ENCODE measurements around the gene FLII.

The FLII gene

GRCh38 chr17:18285296-18285695 is 26.8 kb upstream of the FLII start:
- H2BK120ac ChIP-seq (ENCODE audit: low read depth, low read length) = no peak overlapping the region
- peaks cover 34% of the 10 kb centered on the region for H3K36me3 ChIP-seq (ENCODE audit: control insufficient read depth, insufficient read depth, low read length)
- no peak overlapping the region for H3K4me3 ChIP-seq (ENCODE audit: low read length)
- H3K4me1 ChIP-seq (ENCODE audit: control insufficient read depth, low read depth, low read length) = no peaks in the 10 kb centered on the region
- no peak overlapping the region for H3K23ac ChIP-seq (ENCODE audit: low read length)
- no peaks in the 10 kb centered on the region for H3K79me2 ChIP-seq (ENCODE audit: control insufficient read depth, insufficient read depth, low read length)
- no peak overlapping the region for H3K27ac ChIP-seq (ENCODE audit: low read depth, low read length)
- no peak overlapping the region for H2BK15ac ChIP-seq (replicated peaks; ENCODE audit: low read depth)
- no peak overlapping the region for H4K5ac ChIP-seq (ENCODE audit: low read length)
- no peak overlapping the region for H3K56ac ChIP-seq (ENCODE audit: low read length)
- no peaks in the 10 kb centered on the region for H3K27me3 ChIP-seq (ENCODE audit: insufficient read depth, low read length, poor library complexity)
- WGBS (ENCODE audit: extremely low coverage, insufficient coverage, low lambda C conversion rate) = no CpG with 5 or more reads among the region's 11 CpGs
- H2BK5ac ChIP-seq (ENCODE audit: low read length) = no peak overlapping the region
- no peak overlapping the region for H3K9ac ChIP-seq (ENCODE audit: low read length)
- H3K18ac ChIP-seq (ENCODE audit: low read length) = no peak overlapping the region
- no peak for DNase-seq
- H3K4ac ChIP-seq (ENCODE audit: low read depth, low read length) = no peak overlapping the region
- H3K79me1 ChIP-seq (ENCODE audit: low read length) = no peaks in the 10 kb centered on the region
- H3K4me2 ChIP-seq (ENCODE audit: low read length) = no peak overlapping the region
- no peak overlapping the region for H2AK5ac ChIP-seq (ENCODE audit: low read length)
- no peak overlapping the region for H4K8ac ChIP-seq (ENCODE audit: low read depth, low read length)

- WGBS (ENCODE audit: extremely low coverage, insufficient coverage, low lambda C conversion rate) = no CpG with 5 or more reads among the region's 6 CpGs
- H3K27me3 ChIP-seq (ENCODE audit: insufficient read depth, low read length, poor library complexity) = no peaks in the 10 kb centered on the region
- H3K4me1 ChIP-seq (ENCODE audit: control insufficient read depth, low read depth, low read length) = no peaks in the 10 kb centered on the region
- peaks cover 32% of the 10 kb centered on the region for H3K36me3 ChIP-seq (ENCODE audit: control insufficient read depth, insufficient read depth, low read length)
- H3K4me3 ChIP-seq (ENCODE audit: low read length) = no peak overlapping the region
- no peaks in the 10 kb centered on the region for H3K79me2 ChIP-seq (ENCODE audit: control insufficient read depth, insufficient read depth, low read length)
- no peak overlapping the region for H3K56ac ChIP-seq (ENCODE audit: low read length)
- no peaks in the 10 kb centered on the region for H3K79me1 ChIP-seq (ENCODE audit: low read length)
- no peak overlapping the region for H2BK15ac ChIP-seq (replicated peaks; ENCODE audit: low read depth)
- no peak overlapping the region for H3K23ac ChIP-seq (ENCODE audit: low read length)
- no peak overlapping the region for H3K27ac ChIP-seq (ENCODE audit: low read depth, low read length)
- no peak overlapping the region for H3K18ac ChIP-seq (ENCODE audit: low read length)
- H2BK5ac ChIP-seq (ENCODE audit: low read length) = no peak overlapping the region
- H3K9ac ChIP-seq (ENCODE audit: low read length) = no peak overlapping the region
- no peak overlapping the region for H2AK5ac ChIP-seq (ENCODE audit: low read length)
- H3K4me2 ChIP-seq (ENCODE audit: low read length) = no peak overlapping the region
- H4K5ac ChIP-seq (ENCODE audit: low read length) = no peak overlapping the region
- H3K4ac ChIP-seq (ENCODE audit: low read depth, low read length) = no peak overlapping the region
- H4K8ac ChIP-seq (ENCODE audit: low read depth, low read length) = no peak overlapping the region
- no peak for DNase-seq
- no peak overlapping the region for H2BK120ac ChIP-seq (ENCODE audit: low read depth, low read length)
Measured at GRCh38 chr17:18281788-18282187, 23.2 kb upstream of the FLII start.

- Histone ChIP-seq H3K9ac (ENCODE audit: low read length) (no peak overlapping the region), H4K8ac (ENCODE audit: low read depth, low read length) (no peak overlapping the region), H3K36me3 (ENCODE audit: control insufficient read depth, insufficient read depth, low read length) (peaks cover 30% of the 10 kb centered on the region), H2BK5ac (ENCODE audit: low read length) (no peak overlapping the region), H2AK5ac (ENCODE audit: low read length) (no peak overlapping the region), H2BK120ac (ENCODE audit: low read depth, low read length) (no peak overlapping the region), H3K4me2 (ENCODE audit: low read length) (no peak overlapping the region), H3K4me1 (ENCODE audit: control insufficient read depth, low read depth, low read length) (no peaks in the 10 kb centered on the region), H4K5ac (ENCODE audit: low read length) (no peak overlapping the region), H3K27ac (ENCODE audit: low read depth, low read length) (no peak overlapping the region), H3K4me3 (ENCODE audit: low read length) (no peak overlapping the region), H3K18ac (ENCODE audit: low read length) (no peak overlapping the region), H3K23ac (ENCODE audit: low read length) (no peak overlapping the region), H3K56ac (ENCODE audit: low read length) (no peak overlapping the region), H3K27me3 (ENCODE audit: insufficient read depth, low read length, poor library complexity) (no peaks in the 10 kb centered on the region), H2BK15ac (replicated peaks; ENCODE audit: low read depth) (no peak overlapping the region), H3K4ac (ENCODE audit: low read depth, low read length) (no peak overlapping the region), H3K79me2 (ENCODE audit: control insufficient read depth, insufficient read depth, low read length) (no peaks in the 10 kb centered on the region), H3K79me1 (ENCODE audit: low read length) (no peaks in the 10 kb centered on the region)
- WGBS (ENCODE audit: extremely low coverage, insufficient coverage, low lambda C conversion rate) = no CpG with 5 or more reads among the region's 5 CpGs
- no peak for DNase-seq
Measured at GRCh38 chr17:18280766-18281371, 22.3 kb upstream of the FLII start.

DNA sequence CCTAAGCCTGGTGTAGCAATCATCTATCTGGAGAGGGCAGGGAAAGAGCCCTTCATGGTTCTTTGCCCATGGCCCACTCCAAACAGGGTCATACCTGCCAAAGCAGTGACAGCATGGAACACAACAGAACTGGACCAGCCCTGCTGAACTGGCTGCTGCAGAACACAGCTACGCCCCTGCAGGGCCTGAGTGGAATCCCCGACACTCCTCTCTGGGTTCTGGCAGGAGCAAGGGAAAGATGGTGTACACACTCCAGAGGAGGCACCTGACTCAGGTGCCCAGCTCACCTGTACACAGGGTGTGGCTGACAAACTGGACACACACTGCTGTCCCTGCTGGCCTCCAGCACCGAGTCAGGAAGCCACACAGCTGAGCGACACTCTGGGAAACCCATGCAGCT is 21.7 kb upstream of the FLII start:
- H3K4me2 ChIP-seq (ENCODE audit: low read length) = no peak overlapping the region
- no CpG with 5 or more reads among the region's 4 CpGs for WGBS (ENCODE audit: extremely low coverage, insufficient coverage, low lambda C conversion rate)
- H3K4me3 ChIP-seq (ENCODE audit: low read length) = no peak overlapping the region
- H3K79me2 ChIP-seq (ENCODE audit: control insufficient read depth, insufficient read depth, low read length) = no peaks in the 10 kb centered on the region
- no peaks in the 10 kb centered on the region for H3K79me1 ChIP-seq (ENCODE audit: low read length)
- H3K18ac ChIP-seq (ENCODE audit: low read length) = no peak overlapping the region
- no peaks in the 10 kb centered on the region for H3K4me1 ChIP-seq (ENCODE audit: control insufficient read depth, low read depth, low read length)
- no peak overlapping the region for H4K8ac ChIP-seq (ENCODE audit: low read depth, low read length)
- no peak overlapping the region for H3K27ac ChIP-seq (ENCODE audit: low read depth, low read length)
- H2BK5ac ChIP-seq (ENCODE audit: low read length) = no peak overlapping the region
- H2AK5ac ChIP-seq (ENCODE audit: low read length) = no peak overlapping the region
- H3K9ac ChIP-seq (ENCODE audit: low read length) = no peak overlapping the region
- no peak overlapping the region for H3K4ac ChIP-seq (ENCODE audit: low read depth, low read length)
- H3K27me3 ChIP-seq (ENCODE audit: insufficient read depth, low read length, poor library complexity) = no peaks in the 10 kb centered on the region
- no peak overlapping the region for H2BK15ac ChIP-seq (replicated peaks; ENCODE audit: low read depth)
- H4K5ac ChIP-seq (ENCODE audit: low read length) = no peak overlapping the region
- H3K23ac ChIP-seq (ENCODE audit: low read length) = no peak overlapping the region
- no peak overlapping the region for H3K56ac ChIP-seq (ENCODE audit: low read length)
- H3K36me3 ChIP-seq (ENCODE audit: control insufficient read depth, insufficient read depth, low read length) = peaks cover 29% of the 10 kb centered on the region
- DNase-seq = no peak
- no peak overlapping the region for H2BK120ac ChIP-seq (ENCODE audit: low read depth, low read length)

DNA sequence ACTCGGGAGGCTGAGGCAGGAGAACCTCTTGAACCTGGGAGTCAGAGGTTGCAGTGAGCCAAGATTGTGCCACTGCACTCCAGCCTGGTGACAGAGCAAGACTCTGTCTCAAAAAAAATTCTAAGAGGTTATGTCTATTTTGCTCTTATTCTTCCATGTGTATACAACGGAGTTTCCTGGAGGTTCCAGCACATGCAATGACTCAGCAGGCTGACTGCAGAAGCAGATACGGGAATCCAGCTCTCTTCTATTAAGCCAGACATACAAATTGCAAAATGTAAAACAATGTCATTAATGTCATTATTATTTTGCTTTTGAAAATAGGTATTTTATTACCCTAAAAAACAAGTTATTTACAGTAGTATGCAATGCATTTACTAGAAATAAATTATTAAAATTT is 20.3 kb upstream of the FLII start:
- Histone ChIP-seq H3K79me1 (ENCODE audit: low read length) (no peaks in the 10 kb centered on the region), H3K18ac (ENCODE audit: low read length) (no peak overlapping the region), H2BK15ac (replicated peaks; ENCODE audit: low read depth) (no peak overlapping the region), H3K4me1 (ENCODE audit: control insufficient read depth, low read depth, low read length) (no peaks in the 10 kb centered on the region), H2BK5ac (ENCODE audit: low read length) (no peak overlapping the region), H4K8ac (ENCODE audit: low read depth, low read length) (no peak overlapping the region), H3K36me3 (ENCODE audit: control insufficient read depth, insufficient read depth, low read length) (peaks cover 29% of the 10 kb centered on the region), H3K4me3 (ENCODE audit: low read length) (no peak overlapping the region), H3K27ac (ENCODE audit: low read depth, low read length) (no peak overlapping the region), H2AK5ac (ENCODE audit: low read length) (no peak overlapping the region), H3K27me3 (ENCODE audit: insufficient read depth, low read length, poor library complexity) (no peaks in the 10 kb centered on the region), H3K56ac (ENCODE audit: low read length) (no peak overlapping the region), H3K79me2 (ENCODE audit: control insufficient read depth, insufficient read depth, low read length) (no peaks in the 10 kb centered on the region), H3K9ac (ENCODE audit: low read length) (no peak overlapping the region), H3K4ac (ENCODE audit: low read depth, low read length) (no peak overlapping the region), H2BK120ac (ENCODE audit: low read depth, low read length) (no peak overlapping the region), H4K5ac (ENCODE audit: low read length) (no peak overlapping the region), H3K4me2 (ENCODE audit: low read length) (no peak overlapping the region), H3K23ac (ENCODE audit: low read length) (no peak overlapping the region)
- DNase-seq = no peak
- no CpG with 5 or more reads among the region's 3 CpGs for WGBS (ENCODE audit: extremely low coverage, insufficient coverage, low lambda C conversion rate)

GRCh38 chr17:18277076-18277475 is 18.5 kb upstream of the FLII start:
- no peak for DNase-seq
- Histone ChIP-seq H3K18ac (ENCODE audit: low read length) (no peak overlapping the region), H3K27ac (ENCODE audit: low read depth, low read length) (no peak overlapping the region), H3K4me2 (ENCODE audit: low read length) (no peak overlapping the region), H2BK5ac (ENCODE audit: low read length) (no peak overlapping the region), H3K4me3 (ENCODE audit: low read length) (no peak overlapping the region), H3K56ac (ENCODE audit: low read length) (no peak overlapping the region), H3K36me3 (ENCODE audit: control insufficient read depth, insufficient read depth, low read length) (peaks cover 26% of the 10 kb centered on the region), H2AK5ac (ENCODE audit: low read length) (no peak overlapping the region), H4K5ac (ENCODE audit: low read length) (no peak overlapping the region), H3K23ac (ENCODE audit: low read length) (no peak overlapping the region), H3K9ac (ENCODE audit: low read length) (no peak overlapping the region), H3K27me3 (ENCODE audit: insufficient read depth, low read length, poor library complexity) (no peaks in the 10 kb centered on the region), H4K8ac (ENCODE audit: low read depth, low read length) (no peak overlapping the region), H3K79me1 (ENCODE audit: low read length) (no peaks in the 10 kb centered on the region), H2BK15ac (replicated peaks; ENCODE audit: low read depth) (no peak overlapping the region), H3K79me2 (ENCODE audit: control insufficient read depth, insufficient read depth, low read length) (no peaks in the 10 kb centered on the region), H3K4me1 (ENCODE audit: control insufficient read depth, low read depth, low read length) (no peaks in the 10 kb centered on the region), H2BK120ac (ENCODE audit: low read depth, low read length) (no peak overlapping the region), H3K4ac (ENCODE audit: low read depth, low read length) (no peak overlapping the region)
- no CpG with 5 or more reads among the region's 1 CpG for WGBS (ENCODE audit: extremely low coverage, insufficient coverage, low lambda C conversion rate)
